Body of pancreas (tissue), 4 donors: ENCODE results near the gene BLOC1S1. TPM values are rescaled to one million over a fixed set of nuclear protein-coding genes. Genes with fewer than 3 reads are reported as not detected.

Experiments
- ATAC-seq: fragments of 150-250 bp; one replicate; pipeline ENCODE4 v1.9.1; 2016
- DNase-seq, 4 donors: peaks; one replicate each; pipeline ENCODE4 v3.0.0-alpha.2; 2019
- H3K27ac ChIP-seq, 4 donors: fragments of 200-600 bp; sonication (generic); 1 replicate in 3 of 4; 2 replicates in 1 of 4; pipeline versions ENCODE4 v1.5.1 to v1.6.1; 2016 to 2019; ENCODE audit warnings: mild to moderate bottlenecking in 1 of 4, mixed read lengths in 1 of 4, moderate library complexity in 1 of 4
- H3K27me3 ChIP-seq, 2 donors: fragments of 200-600 bp; sonication (generic); one replicate each; pipeline ENCODE4 v1.6.0; 2016; ENCODE audit warnings: mild to moderate bottlenecking in 1 of 2
- H3K36me3 ChIP-seq, 2 donors: fragments of 200-600 bp; sonication (generic); replicated peaks in 1 of 2; 2 replicates each; pipeline ENCODE4 v1.5.1; 2016; ENCODE audit warnings: low read depth in 2 of 2; ENCODE audit not compliant: insufficient read depth in 1 of 2
- H3K4me1 ChIP-seq: fragments of 200-600 bp; sonication (generic); one replicate; pipeline ENCODE4 v1.6.0; 2016
- H3K4me3 ChIP-seq, 2 donors: fragments of 200-600 bp; sonication (generic); 1 replicate in 1 of 2; 2 replicates in 1 of 2; pipeline ENCODE4 v1.5.1; 2016 to 2019
- H3K9me3 ChIP-seq, 3 donors: fragments of 200-600 bp; sonication (generic); 1 replicate in 2 of 3; 2 replicates in 1 of 3; pipeline ENCODE4 v1.5.1; 2016
- POLR2A ChIP-seq, 3 donors: fragments of 450-650 bp; IDR thresholded peaks; one replicate each; pipeline ENCODE4 v1.6.1; 2016; ENCODE audit warnings: antibody characterized with exemption in 3 of 3, mild to moderate bottlenecking in 2 of 3
- WGBS, 2 donors: methylation state at CpG; one replicate each; pipeline ENCODE4 v1.1.5; 2017; 5-methylcytosine and 5-hydroxymethylcytosine counted together
- intact Hi-C: fragments of 100-400 bp; cut with DNase I; formaldehyde crosslinking; loops from one replicate; pipeline ENCODE4 v1.15.1; 2023
- total RNA-seq, 2 donors: library from RNA; depleted of rRNA; stranded (reverse); fragments of >200 nt; gene quantifications; one replicate each; pipeline ENCODE4 v1.1.0, GENCODE V29; 2016
- TF ChIP-seq, protein P1 (sequence below), 7 experiments: fragments of 450-650 bp in 4 of 7; fragments of 200-600 bp in 3 of 7; sonication (generic) in 3 of 7; IDR thresholded peaks; one replicate each; pipeline ENCODE4 v1.5.1; 2016 to 2019; ENCODE audit warnings: antibody characterized with exemption in 7 of 7

The BLOC1S1 gene
- total RNA-seq, 2 donors from 2014 or later: 86.1 to 105 TPM

DNA sequence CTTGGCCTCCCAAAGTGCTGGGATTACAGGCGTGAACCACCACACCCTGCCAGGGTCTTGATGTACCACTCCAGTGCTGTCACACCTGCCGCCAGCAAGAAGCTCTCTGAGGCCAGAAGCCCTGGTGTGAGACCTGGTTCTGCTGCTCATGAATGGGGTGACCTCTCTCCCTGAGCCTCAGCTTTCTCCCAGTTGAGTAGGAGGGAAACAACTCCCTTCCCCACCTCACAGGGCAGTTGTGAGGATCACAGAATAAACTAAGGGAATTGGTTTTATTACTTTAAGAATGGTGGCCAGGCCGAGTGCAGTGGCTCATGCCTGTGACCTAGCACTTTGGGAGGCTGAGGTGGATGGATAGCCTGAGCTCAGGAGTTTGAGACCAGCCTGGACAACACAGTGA, 18.7 kb downstream of the BLOC1S1 start:
- intact Hi-C loops: no loop called here
- Histone ChIP-seq H3K36me3 (no peaks in the 10 kb centered on the region), H3K27ac (no peak overlapping the region), H3K4me3 (no peak overlapping the region), H3K9me3 (no peaks in the 10 kb centered on the region), H3K27me3 (no peaks in the 10 kb centered on the region), H3K4me1 (peaks cover 31% of the 10 kb centered on the region)
- 91 to 100% methylated on average over 1 to 3 of the region's 3 CpGs for WGBS, 2 donors
- ATAC-seq (no peak), DNase-seq (no peak)
- TF ChIP-seq POLR2A (IDR thresholded peaks at IDR 0.05): no peak
- TF ChIP-seq, protein P1, sequence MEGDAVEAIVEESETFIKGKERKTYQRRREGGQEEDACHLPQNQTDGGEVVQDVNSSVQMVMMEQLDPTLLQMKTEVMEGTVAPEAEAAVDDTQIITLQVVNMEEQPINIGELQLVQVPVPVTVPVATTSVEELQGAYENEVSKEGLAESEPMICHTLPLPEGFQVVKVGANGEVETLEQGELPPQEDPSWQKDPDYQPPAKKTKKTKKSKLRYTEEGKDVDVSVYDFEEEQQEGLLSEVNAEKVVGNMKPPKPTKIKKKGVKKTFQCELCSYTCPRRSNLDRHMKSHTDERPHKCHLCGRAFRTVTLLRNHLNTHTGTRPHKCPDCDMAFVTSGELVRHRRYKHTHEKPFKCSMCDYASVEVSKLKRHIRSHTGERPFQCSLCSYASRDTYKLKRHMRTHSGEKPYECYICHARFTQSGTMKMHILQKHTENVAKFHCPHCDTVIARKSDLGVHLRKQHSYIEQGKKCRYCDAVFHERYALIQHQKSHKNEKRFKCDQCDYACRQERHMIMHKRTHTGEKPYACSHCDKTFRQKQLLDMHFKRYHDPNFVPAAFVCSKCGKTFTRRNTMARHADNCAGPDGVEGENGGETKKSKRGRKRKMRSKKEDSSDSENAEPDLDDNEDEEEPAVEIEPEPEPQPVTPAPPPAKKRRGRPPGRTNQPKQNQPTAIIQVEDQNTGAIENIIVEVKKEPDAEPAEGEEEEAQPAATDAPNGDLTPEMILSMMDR (IDR thresholded peaks at IDR 0.05): no peak

DNA sequence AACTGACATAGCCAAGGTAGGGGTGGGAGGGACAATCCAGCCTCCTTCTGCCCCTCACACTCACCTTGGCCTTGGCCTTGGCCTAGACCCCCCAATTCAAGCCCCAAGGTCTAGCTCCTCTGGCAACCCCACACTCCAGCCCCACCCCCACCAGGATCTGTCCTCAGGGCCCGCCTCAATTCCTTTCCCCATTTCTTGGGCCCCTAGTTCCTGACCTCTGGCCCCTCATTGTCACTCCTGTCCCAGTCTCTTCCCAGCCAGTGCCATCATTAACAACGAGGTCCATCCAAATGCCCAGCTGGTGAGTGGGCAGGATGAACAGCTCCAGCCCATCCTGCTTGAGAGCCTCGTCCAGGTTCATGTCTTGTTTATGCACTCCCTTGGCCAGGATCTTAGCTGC, 20.2 kb downstream of the BLOC1S1 start:
- ATAC-seq (no peak), DNase-seq (no peak)
- intact Hi-C loops: no loop called here
- no peaks in the 10 kb centered on the region for H3K27me3 ChIP-seq
- peaks cover 17% of the 10 kb centered on the region for H3K4me1 ChIP-seq
- H3K4me3 ChIP-seq: no peak overlapping the region
- WGBS, 2 donors: 33 to 62% methylated on average over 3 of the region's 3 CpGs
- no peaks in the 10 kb centered on the region for H3K36me3 ChIP-seq
- TF ChIP-seq, protein P1 (IDR thresholded peaks at IDR 0.05): no peak
- TF ChIP-seq POLR2A (IDR thresholded peaks at IDR 0.05): no peak
- H3K9me3 ChIP-seq: no peaks in the 10 kb centered on the region
- H3K27ac ChIP-seq: no peak overlapping the region

DNA sequence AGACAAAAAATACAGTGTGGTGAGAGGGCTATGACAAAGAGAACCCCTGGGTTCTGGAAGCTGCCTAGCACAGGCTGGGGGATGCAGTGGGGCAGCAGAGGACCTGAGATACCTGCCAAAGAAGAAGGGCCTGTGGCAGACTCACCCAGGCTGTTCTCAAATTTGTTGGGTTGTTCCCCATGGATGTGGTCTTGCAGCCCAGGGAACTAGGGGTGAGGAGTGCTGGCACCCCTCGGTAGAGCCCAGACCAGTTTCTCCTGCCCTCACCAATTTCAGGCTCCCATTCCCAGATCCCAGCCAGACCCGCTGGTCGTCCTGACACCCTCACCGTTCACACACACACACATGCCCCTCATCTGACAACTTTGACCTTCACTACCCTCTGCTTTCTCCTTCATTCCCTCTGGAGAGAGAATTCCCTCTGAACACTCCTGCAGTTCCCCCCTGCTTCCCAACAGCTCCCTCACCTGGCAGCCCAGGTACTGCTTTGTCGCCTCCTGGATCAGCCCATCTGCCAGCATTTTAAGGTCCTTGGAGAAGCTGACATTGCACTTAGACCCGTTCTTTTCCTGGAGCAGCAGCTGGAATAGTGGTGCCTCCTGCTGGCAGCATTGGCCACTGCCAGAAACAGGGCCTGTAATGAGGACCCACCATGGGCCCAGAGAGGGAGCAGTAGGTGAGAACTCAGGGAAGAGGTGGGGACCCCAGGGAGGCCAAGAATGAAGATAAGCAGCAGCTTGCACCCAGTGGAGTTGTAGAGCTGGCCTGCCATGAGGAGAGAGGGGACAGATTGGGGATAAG, 21.1 kb downstream of the BLOC1S1 start:
- H3K4me3 ChIP-seq: no peak overlapping the region
- ATAC-seq (peak; percentile 91), DNase-seq (peak; percentile 87 to 90 (median 88))
- no peak for TF ChIP-seq POLR2A (IDR thresholded peaks at IDR 0.05)
- TF ChIP-seq, protein P1 (IDR thresholded peaks at IDR 0.05): peak; percentile 56 to 99 (median 89)
- peak overlapping the region in 3 of 4 donors; percentile 65 to 80 (median 72) for H3K27ac ChIP-seq
- no peaks in the 10 kb centered on the region for H3K36me3 ChIP-seq
- WGBS, 2 donors: 12 to 23% methylated on average over 6 of the region's 6 CpGs
- no peaks in the 10 kb centered on the region for H3K9me3 ChIP-seq
- H3K27me3 ChIP-seq: no peaks in the 10 kb centered on the region
- intact Hi-C loops: no loop called here
- peaks cover 17% of the 10 kb centered on the region for H3K4me1 ChIP-seq

DNA sequence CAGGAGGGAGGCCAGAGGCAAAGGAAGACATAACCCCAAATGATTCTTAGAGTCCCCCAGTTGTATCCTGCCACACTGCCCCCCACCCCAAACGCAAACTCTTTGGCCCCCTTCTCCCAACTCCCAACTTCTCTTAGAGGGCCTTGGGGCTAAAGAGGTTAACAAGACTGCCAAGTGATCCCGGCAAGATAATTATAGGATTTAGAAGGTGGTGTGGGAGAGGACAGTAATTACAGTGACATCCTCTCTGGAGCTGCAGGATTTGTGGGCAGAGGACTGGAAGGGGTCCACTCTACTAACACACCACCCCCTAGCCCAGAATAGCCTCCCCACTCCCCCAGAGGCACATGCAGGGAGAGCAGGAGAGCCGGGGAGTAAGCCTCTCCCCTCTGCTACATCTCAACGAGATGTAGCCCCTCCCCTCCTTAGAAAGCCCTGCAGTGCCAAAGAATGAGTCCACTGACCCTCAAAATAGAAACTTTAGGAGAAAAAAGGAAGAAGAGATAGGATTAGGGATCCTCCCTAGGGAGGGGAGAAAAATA, 21.8 kb downstream of the BLOC1S1 start:
- intact Hi-C loops: no loop called here
- WGBS, 2 donors: 16 to 18% methylated on average over 4 of the region's 4 CpGs
- Histone ChIP-seq H3K4me1 (peaks cover 19% of the 10 kb centered on the region), H3K27ac (peak overlapping the region; percentile 23 to 80 (median 68)), H3K4me3 (no peak overlapping the region), H3K9me3 (no peaks in the 10 kb centered on the region), H3K27me3 (no peaks in the 10 kb centered on the region), H3K36me3 (no peaks in the 10 kb centered on the region)
- no peak for ATAC-seq
- no peak for TF ChIP-seq POLR2A (IDR thresholded peaks at IDR 0.05)
- TF ChIP-seq, protein P1 (IDR thresholded peaks at IDR 0.05): no peak
- no peak for DNase-seq
